NCI-H2081 (cell line): ENCODE results near the gene CAPZB.

Experiments
- DNase-seq, 2 experiments: peaks; one replicate each; lab custom pipeline; 2025; lab: John Stamatoyannopoulos, UW

Gene CAPZB

DNA sequence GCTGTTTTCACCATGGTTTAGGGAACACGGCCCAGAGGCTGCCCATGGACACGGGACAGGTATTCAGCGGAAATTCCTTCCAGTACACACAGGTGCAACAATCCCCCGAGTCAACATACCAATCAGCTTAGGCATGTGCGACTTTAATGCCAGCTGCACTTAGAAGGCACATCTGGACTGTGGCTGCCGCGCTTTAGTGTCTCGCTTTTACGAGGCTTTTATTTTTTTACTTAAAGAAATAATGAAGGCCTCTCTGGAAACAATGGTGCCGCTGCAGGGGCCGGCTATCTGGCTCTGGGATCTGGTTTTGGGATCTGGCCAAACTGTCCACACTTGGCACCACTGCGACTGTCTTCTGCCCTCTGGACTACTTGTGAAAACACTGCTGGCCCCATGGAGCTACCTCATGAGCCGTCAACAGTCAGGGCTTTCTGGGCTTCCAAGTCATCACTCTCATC, 117.7 kb downstream of the CAPZB start:
- no peak for DNase-seq

DNA sequence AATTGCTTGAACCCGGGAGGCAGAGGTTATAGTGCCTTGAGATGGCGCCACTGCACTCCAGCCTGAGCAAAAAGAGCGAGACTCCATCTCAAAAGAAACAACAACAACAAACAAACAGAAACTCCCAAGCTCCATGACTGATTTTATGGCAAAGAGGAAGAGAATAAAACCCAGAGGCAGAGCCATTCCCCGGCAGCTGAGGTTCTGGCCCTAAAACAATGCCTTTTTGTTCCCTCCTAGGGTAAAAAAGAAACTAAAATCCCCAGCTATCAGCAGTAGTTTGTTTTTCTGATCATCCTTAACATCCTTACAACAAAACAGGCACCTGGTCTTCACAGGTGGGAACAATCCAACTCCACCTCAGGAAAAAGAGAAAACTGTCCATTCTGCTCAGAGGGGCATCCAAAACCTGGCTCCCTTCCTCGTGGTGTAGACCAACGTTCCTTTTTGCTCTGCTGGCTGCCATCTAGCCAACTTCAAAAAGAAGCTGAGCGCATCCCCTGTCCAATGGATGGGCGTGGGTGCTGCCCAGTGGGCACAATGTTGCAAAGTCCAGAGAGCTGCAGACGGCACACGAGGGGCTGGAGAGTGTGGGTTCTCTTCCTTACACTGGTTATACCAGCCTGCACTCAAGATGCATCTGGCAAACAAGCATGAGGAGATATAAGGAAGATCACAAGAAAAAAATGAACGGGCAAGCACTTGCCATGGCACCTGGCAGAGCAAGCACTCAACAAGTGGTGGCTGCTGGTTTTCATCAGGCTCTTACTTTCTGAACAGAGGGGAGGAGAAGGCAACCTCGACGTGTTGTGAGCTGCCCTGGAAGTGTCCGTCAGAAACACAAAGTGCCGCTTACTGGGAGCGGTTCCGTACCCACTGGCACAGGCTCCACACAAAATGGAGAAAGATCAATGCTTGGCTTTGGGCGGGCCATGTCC, 118.5 kb downstream of the CAPZB start:
- no peak for DNase-seq

DNA sequence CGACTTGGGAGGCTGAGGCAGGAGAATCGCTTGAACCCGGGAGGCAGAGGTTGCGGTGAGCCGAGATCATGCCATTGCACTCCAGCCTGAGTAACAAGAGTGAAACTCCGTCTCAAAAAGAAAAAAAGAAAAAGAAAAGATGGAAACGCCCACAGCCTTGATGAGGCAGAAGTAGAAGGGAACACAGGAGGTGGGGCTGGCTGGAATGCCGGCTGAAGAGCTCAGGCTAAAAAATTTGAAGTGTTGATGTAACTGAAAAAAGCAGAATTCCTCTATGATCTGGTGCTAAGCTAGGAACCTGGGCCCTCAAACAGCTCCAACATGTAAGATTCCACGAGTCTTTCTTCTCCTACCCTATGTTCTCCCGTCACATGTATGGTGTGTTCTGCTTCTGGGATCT, 119.6 kb downstream of the CAPZB start:
- no peak for DNase-seq

DNA sequence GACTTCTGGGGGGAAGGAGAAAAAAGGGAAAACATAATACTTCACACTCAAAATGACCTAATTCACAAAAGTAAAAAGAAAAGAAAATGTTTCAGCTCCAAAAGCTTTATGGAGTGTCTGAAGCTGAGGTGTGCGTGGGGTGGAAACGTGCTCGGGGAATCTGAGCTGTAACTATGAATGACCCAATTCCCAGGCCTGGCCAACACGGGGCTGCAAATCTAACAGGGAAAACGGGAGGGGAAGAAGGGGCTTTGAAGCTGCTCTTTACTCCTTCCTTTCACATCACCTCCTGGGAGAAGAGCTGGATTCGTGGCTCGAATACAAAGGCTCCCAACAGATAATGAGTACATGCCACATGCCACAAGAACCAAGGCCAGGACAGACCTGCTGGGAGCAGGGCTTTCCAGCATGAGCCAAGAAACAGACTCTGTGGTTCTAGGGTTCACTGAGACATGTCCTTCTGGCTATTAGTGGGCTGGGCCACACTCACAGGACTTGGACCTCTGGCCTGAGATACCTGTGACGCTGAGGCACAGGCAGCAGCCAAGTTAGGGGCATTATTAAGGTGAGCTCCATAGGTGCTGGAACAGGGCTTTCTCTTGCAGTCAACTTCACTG, 121.7 kb downstream of the CAPZB start:
- DNase-seq = no peak

DNA sequence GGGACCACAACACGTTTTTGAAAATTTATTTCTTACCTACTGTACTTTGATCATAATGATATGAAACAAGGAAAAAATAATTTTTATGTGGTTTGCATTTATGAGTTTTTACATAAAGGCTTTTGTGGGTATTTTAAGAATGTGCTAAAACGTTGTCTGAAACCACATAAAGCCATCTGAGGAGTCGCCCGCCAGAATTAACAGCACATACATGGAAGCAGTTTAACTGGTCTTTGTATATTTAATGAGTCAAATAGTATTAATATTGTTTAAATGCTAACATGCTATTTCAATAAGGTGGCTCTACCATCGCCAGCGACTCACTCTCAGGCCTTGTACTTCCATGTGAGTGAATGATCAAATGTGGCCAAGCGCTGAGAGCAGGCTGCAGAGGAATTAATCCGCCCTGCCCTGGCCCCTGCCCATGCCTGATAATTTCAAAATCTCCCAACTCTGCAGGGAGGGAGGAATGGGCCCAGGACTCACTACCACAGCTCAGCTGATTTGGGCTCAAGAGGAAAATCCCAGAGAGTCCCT, 123.7 kb downstream of the CAPZB start:
- no peak for DNase-seq

DNA sequence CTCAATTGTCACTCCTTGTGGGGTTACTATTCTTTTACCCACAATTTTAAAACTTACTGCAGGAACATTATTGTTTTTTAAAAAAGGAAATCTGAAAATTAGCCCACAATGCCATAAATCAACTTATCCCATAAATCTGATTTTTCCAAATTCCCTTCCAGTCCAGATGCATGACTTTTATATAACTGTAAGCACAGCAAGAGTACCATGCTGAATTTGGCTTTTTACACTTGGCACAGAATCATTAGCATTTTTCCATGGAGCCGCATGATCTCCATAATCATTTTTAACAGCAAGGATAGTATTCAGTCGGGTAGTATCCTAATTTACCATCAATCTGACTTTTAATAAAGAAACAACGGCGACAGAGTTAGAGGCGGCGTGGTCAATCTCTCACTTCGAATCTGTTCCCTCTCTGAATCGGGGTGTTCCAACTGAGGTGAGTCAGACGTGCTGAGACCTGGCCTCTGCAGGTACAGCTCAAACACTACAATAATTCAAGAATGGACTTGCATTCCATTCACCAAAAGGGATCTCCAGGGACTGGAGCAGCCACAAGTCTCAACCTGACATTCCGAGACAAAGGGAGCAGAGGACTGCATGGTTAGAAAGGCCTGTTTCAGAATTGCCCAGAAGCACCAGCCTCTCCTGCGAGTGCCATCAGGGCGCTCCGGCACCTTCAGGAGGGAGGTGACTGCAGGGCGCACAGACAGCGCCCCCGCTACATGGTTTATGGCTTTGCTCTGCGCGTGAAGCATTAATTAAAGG, 124.3 kb downstream of the CAPZB start:
- DNase-seq = no peak

DNA sequence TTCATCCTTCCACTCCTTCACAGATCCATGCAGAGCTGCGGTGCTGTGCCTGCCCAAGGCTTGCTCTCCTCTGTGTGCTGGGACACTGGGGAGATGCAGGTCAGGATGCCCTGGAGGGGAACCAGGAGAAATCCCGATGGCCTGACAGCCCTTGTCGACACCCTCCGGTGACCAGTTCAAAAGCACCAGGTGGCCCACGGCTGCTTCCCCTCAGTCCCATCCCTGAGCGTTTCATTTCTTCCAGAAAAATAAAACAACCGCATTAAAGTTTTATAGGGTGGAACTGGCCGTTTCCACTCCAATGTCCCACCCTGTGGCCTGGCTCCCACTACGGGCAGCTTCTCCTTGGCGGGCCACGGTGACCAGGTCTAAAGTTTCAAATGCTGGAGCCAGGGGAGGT, 124.9 kb downstream of the CAPZB start:
- DNase-seq = no peak

DNA sequence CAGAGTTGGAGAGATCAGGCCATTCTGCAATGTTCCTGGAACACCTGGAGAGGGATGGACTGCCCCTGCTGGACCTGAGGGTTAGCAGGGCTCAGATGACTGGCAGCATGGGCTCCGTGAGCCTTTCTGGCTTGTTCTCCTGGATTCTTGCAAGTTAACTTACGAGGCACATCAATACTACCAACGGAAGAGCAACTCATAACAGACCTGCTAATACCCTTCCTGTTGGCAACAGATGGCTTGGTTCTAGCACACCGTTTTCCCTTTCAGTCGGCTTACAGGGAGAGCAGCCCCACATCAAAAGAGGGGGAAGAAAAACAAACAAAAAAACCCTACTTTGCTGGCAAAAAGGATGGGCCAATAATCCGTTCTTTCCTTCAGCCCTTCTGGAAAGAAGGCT, 125.3 kb downstream of the CAPZB start:
- DNase-seq = no peak

DNA sequence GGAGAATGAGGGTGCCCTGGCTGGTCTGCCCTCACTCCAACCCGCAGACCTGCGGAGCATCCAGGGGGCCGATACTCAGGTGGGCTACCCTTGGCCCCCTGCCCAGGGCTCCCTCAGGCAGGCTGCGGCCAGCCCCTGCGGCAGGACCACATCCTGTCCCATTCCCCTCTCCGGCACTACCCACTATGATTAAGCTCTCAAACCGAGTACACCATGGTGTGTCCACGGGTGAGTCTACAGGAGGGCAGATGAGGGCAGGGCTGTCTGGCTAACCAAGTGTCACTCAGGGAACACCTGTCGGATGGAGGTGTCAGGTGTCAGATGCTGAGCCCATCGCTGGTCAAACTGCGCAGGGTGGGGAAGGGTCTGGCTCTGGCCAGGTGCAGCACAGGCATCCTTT, 126.0 kb downstream of the CAPZB start:
- no peak for DNase-seq

DNA sequence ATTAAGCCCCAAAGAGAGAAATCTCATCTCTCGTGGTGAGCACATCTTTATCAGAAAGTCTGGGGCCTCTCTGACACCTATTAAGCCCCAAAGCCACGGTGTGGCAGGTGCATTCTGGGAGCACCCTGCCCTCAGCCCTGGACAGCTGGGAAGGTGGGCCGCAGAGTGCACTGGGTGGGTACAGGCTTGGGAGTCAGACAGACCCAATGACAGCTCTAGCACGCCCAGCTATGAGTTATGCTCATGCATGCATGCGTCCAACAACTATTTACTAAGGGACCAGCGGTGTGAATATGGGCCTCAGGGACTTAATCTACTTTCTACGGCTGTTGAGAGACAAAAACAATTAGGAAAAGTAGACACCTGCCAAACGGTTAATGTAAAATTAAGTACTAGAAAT, 126.6 kb downstream of the CAPZB start:
- no peak for DNase-seq

DNA sequence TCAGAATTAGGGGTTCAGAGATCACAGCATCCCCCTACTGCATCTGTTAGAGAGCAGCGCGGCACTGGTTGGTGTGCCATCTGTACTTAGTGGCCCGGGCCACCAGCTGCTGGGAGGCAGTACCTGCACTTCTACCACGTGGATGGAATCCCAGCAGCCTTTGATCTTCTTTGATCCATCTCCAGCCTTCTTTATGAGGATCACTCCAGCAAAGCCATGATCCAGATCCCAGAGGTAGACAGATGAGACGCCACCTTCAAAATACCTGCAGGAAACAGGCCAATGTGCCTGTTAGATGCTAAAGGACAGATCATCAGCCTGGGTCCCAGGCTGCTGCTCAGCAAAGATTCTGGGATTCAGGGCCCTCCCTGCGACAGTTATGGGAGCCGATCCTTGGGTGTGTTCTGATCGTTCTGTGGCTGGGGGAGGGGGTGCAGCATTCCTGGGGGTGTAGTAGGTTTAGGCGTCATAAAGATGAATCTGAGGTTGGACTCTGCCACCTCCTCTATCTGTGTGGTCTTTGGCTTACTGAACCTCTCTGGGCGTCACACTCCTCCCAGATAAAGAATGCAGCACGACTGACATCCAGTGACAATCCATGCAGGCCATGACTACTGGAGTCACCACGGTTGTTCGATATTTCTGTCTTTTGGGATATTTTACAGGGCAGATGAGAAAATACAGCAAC, 127.9 kb downstream of the CAPZB start:
- DNase-seq = no peak

DNA sequence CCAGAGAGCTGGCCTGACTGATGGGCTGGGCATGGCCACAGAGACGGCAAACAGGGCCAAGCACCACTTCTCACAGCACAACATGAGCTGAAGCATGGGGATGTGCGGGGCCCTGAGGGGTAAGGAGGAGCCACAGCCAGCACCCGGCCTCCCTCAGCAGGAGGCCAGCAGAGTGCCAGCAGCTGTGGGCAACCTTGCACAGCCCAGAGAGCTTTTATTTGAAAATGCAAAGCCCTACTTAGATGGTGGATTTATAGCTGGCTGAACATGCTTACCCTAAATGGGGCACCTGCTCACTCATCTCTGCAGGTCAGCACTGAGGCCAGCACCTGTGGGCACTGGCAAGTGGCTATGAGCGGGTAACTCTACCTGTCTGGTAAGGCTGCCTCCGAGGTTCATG, 129.1 kb downstream of the CAPZB start:
- peak; percentile 43 to 81 for DNase-seq

DNA sequence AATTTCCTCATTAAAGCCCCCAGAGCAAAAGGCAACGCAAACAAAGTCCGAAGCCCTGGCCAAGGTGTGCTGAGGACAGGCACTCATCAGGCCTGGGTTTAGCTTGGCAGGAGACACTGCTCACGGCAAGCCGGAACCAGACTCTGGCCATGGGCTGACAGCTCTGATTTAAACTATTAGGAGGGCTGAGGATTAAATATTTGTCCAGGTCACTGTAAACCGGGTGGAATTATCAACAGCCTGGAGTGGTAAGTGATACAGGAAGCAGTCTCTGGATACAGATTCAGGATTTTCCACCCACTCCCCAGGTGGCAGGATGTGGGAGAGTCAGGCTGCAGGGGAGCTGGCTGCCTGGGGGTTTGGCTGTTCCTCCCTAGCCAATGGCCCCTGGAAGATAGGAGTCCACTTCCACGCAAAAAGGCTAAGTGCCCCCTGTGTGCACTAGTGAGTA, 130.8 kb downstream of the CAPZB start:
- peak; percentile 84 to 92 for DNase-seq

DNA sequence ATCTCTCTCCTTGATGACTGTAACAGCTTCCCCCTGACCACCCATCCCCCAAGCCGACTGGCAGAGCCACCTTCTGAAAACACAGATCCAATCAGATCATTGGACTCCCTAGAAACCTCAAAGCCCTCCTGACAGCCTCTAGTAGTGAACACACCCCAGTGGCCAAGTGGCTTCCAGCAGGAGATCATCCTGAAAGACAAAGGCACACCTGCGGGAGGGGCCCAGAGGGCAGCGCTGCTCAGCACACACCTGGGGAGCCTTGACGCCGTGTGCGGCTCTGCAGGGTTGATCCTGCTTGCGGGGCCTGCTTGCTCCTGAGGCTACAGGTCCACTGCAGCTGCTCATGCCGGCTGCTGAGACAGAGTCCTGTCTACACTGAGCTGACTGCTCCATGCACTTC, 131.7 kb downstream of the CAPZB start:
- DNase-seq = peak; percentile 54 to 60

DNA sequence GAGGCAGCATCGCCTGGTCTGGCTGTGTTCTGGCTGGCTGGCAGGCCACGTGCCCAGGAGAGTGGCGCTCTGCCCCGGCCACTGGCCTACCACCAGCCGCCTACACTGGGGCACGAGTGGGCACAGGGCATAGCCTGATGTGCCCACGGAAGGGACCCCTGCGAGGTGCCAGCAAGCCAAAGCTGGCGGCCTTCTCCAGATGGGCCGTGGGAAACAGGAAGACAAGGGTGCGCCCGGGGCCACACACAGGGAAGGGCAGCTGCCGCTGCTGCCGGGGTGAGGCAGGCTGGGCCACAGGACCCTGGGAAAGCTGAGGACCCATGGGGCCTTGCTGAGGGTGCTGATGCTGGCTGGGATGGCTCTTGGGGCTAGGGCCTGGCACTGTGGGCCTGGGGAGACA, 132.5 kb downstream of the CAPZB start:
- DNase-seq = no peak

DNA sequence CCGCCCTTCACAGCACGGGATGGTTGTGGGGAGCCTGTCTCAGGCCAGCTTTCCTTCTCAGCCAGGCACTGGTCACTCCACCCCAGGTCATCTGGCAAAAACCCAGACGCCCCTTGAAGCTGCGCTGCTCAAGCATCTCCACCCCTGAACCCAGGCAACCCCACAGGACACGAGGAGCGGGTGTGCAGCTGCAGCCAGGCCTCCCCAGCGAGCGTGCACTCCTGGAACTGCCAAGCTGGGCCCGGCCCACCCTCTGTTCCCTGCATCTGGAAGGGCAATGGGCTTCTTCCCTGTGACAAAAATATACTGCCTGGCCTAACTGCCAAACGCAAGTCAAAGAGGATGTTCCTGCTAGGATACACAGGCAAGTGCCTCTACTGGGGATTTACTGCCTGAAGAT, 133.5 kb downstream of the CAPZB start:
- DNase-seq = no peak

DNA sequence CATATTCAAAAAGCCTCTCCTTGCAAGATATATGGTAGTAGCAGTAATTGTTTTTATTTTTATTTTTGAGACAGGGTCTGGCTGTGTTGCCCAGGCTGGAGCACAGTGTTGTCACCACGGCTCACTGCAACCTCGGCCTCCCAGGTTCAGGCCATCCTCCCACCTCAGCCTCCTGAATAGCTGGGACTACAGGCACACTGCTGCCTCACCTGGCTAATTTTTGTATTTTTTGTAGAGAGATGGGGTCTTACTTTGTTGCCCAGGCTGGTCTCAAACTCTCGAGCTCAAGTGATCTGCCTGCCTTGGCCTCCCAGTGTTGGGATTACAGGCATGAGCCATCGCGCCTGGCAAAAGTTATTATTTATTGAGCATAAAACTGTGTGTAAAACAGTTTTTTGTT, 134.8 kb downstream of the CAPZB start:
- no peak for DNase-seq

DNA sequence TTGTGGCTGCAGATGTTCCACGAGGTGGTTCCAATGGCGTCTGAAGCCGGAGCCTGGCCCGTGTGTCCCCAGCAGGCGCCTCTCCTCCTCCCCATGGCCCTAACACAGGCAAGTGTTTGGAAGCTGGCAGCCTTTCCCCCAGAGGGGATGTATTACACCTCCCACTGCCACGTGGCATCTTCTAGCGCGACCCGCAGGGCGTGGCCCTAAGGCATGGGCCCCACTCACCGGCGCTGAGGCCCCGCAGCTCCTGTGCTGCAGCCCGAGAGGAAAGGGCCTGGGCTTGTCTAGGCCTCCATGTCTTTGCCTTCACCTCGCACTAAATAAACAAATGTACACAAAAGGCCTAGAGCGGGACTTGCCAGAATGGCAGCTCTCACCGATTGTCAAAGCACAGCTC, 135.3 kb downstream of the CAPZB start:
- no peak for DNase-seq

DNA sequence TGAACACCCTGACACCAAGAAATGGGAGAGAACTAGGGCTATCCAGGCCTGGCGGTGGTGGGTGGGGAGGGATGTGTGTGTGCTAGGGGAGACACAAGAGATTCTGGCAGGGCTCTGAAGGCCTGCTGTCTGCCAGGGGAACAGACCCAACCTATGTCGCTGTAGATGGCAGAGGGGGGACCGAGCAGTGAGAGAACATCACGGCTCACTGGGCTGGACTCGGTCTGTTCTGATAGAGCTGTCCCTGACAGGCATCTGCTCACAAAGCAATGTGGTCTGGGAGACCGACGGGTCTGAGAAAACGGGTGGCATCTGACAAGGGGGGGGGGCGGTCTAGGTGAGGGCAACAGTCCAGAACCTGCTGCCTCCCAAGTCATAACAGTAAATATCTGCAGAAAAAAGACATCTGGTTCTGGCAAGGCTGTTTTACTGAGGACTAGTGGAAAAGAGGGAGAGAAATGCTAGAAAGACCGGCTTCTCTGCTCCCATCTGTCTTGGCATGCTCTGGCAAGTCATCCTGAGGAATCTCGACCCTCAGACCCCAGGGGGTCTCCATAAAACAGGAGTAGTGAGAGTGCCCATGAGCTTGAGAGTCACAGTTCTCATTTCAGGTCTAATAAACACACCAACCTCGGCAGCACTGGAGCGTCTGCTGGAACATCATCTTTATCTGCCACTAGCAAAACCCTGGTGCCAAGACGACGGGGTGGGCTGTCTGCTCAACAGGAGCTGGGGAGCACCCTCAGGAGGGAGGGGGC, 136.7 kb downstream of the CAPZB start:
- no peak for DNase-seq

DNA sequence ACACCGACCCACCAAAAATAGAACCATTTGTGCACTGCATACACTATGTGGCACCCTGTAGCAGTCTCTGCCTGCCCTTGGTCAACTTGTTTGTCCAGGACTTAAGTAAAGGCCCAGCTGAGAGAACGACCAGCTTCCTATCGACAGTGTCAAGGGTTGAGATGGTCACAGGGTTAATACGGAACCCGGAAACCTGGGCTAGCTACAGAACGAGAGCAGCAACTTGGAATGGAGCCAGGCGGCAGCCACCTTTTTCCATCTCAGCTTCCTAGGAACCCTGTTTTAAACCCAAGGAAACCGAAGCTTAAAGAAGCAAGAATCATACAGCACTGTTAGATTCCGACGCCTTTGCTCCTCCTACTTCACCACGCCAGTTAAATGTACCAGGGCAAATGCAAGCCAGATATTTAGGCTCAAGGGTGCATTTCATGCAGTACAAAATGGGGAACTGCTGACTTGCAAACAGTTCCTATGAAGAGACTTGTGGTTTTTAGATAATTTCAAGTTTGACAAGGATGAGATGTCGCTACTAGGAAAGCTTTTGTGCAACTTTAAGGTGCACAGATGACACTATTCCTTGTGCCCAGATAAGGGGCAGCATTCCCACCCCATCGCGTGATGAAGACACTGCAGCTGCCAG, 137.7 kb downstream of the CAPZB start:
- DNase-seq = no peak

DNA sequence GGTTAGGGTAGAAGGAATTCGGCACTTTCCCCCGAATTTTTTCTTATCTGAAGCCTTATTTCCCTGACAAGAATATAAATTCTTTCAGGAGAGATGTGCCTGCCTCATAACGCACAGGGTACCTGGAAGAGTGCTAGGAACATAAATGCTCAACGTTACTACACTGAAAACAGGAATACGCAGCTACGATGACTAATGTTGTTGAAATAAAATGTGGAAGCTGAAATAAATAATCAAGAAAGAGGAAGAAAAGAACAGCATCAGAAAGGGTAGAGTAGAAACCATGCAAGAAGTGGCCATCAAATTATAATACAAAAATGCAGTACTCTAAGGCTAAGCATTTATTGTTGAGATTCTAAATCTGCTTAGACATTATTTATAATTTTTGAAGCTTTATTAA, 139.3 kb downstream of the CAPZB start:
- DNase-seq = no peak
